Measurements from ENCODE around the gene PPP1R9A.

Gene PPP1R9A

GRCh38 chr7:94912085-94912484 is 4.7 kb downstream of the PPP1R9A start:
- TF ChIP-seq ZIC2 (tag by site-specific recombination; IDR thresholded peaks at IDR 0.05) (peak; percentile 42), RBAK (tag by site-specific recombination; IDR thresholded peaks at IDR 0.05) (no peak), ZNF48 (tag by site-specific recombination; IDR thresholded peaks at IDR 0.05) (no peak), ZNF112 (tag by site-specific recombination; IDR thresholded peaks at IDR 0.05) (no peak), ZNF211 (tag by site-specific recombination; IDR thresholded peaks at IDR 0.05; ENCODE audit: low read depth) (no peak), PRDM10 (tag by site-specific recombination; IDR thresholded peaks at IDR 0.05) (no peak)
- Histone ChIP-seq H3K4me3 (ENCODE audit: low read depth, low read length) (no peak overlapping the region), H3K27ac (ENCODE audit: extremely low read depth, low read depth, low read length) (no peak overlapping the region), H3K36me3 (ENCODE audit: control insufficient read depth in 2 of 2, insufficient read depth in 1 of 2, low read length in 2 of 2) (no peaks in the 10 kb centered on the region), H3K9me3 (ENCODE audit: control insufficient read depth, insufficient read depth, low read depth, low read length) (no peaks in the 10 kb centered on the region), H3K4me1 (ENCODE audit: control insufficient read depth, insufficient read depth, low read length) (peaks cover 26% of the 10 kb centered on the region)
- CTCF ChIA-PET = interaction anchor here (1.1 kb wide), 1 partner anchor 9 kb away, joined by 3 read pairs; no protein-coding TSS in a partner anchor
- POLR2A ChIA-PET = interaction anchor here (0.6 kb wide), 1 partner anchor 463 kb away, joined by 4 read pairs; no protein-coding TSS in a partner anchor

- H3K4me3 ChIP-seq (ENCODE audit: low read depth, low read length) = no peak overlapping the region
- no peaks in the 10 kb centered on the region for H3K36me3 ChIP-seq (ENCODE audit: control insufficient read depth in 2 of 2, insufficient read depth in 1 of 2, low read length in 2 of 2)
- H3K4me1 ChIP-seq (ENCODE audit: control insufficient read depth, insufficient read depth, low read length) = peaks cover 23% of the 10 kb centered on the region
- CTCF ChIA-PET = interaction anchor here (0.7 kb wide), 1 partner anchor 18 kb away, joined by 3 read pairs; no protein-coding TSS in a partner anchor
- no peak overlapping the region for H3K27ac ChIP-seq (ENCODE audit: extremely low read depth, low read depth, low read length)
- no peaks in the 10 kb centered on the region for H3K9me3 ChIP-seq (ENCODE audit: control insufficient read depth, insufficient read depth, low read depth, low read length)
- POLR2A ChIA-PET = no interaction called here
- TF ChIP-seq ZNF658 (tag by site-specific recombination; IDR thresholded peaks at IDR 0.05) (no peak), ATF2 (tag by site-specific recombination; IDR thresholded peaks at IDR 0.05; ENCODE audit: low read depth) (no peak), ZFHX2 (tag by site-specific recombination; conservative IDR thresholded peaks at IDR 0.05) (no peak), ZNF704 (tag by site-specific recombination; IDR thresholded peaks at IDR 0.05) (no peak), GLI2 (tag by site-specific recombination; IDR thresholded peaks at IDR 0.05; ENCODE audit: borderline replicate concordance, low read depth) (no peak), ZNF354C (tag by site-specific recombination; IDR thresholded peaks at IDR 0.05; ENCODE audit: borderline replicate concordance, low read depth) (no peak), CTCF (tag by site-specific recombination; IDR thresholded peaks at IDR 0.05) (no peak), ZNF660 (tag by site-specific recombination; IDR thresholded peaks at IDR 0.05) (no peak), ZNF747 (tag by site-specific recombination; IDR thresholded peaks at IDR 0.05) (no peak), ZNF157 (tag by site-specific recombination; IDR thresholded peaks at IDR 0.05) (no peak), ZNF398 (tag by site-specific recombination; IDR thresholded peaks at IDR 0.05) (no peak), ZNF335 (tag by site-specific recombination; conservative IDR thresholded peaks at IDR 0.05) (no peak), KLF9 (tag by site-specific recombination; IDR thresholded peaks at IDR 0.05; ENCODE audit: low read depth) (no peak), HOXD13 (CRISPR knock-in tag; IDR thresholded peaks at IDR 0.05; ENCODE audit: borderline replicate concordance) (no peak), ZNF692 (tag by site-specific recombination; IDR thresholded peaks at IDR 0.05) (no peak), KLF17 (tag by site-specific recombination; IDR thresholded peaks at IDR 0.05) (no peak), ZNF560 (tag by site-specific recombination; IDR thresholded peaks at IDR 0.05; ENCODE audit: borderline replicate concordance) (no peak)
Measured at GRCh38 chr7:94913391-94913790, 6.0 kb downstream of the PPP1R9A start.
